Smooth muscle cell (in vitro differentiated cells): ENCODE results near the gene OSGIN1. TPM values are rescaled to one million over a fixed set of nuclear protein-coding genes. Genes with fewer than 3 reads are reported as not detected.

Experiments
- DNase-seq: peaks from one replicate; lab custom pipeline; 2025; ENCODE audit not compliant: unreplicated experiment; lab: John Stamatoyannopoulos, UW
- H2AFZ ChIP-seq: fragments of 200-600 bp; sonication (generic); 2 replicates; pipeline ENCODE4 v1.6.0; 2016; ENCODE audit warnings: antibody characterized with exemption, low read depth, mild to moderate bottlenecking
- H3F3A ChIP-seq: fragments of 200-600 bp; sonication (generic); 2 replicates; pipeline ENCODE4 v1.6.0; 2017; ENCODE audit warnings: antibody characterized with exemption, low read depth
- H3K27ac ChIP-seq: fragments of 200-600 bp; sonication (generic); 2 replicates; pipeline ENCODE4 v1.5.1; 2016; ENCODE audit warnings: low read depth, mild to moderate bottlenecking
- H3K27me3 ChIP-seq: fragments of 200-600 bp; sonication (generic); 2 replicates; pipeline ENCODE4 v1.6.1; 2016; ENCODE audit warnings: low read depth, mild to moderate bottlenecking
- H3K36me3 ChIP-seq: fragments of 200-600 bp; sonication (generic); 2 replicates; pipeline ENCODE4 v1.5.1; 2016; ENCODE audit warnings: low read depth
- H3K4me1 ChIP-seq: fragments of 200-600 bp; sonication (generic); 2 replicates; pipeline ENCODE4 v1.5.1; 2016; ENCODE audit warnings: low read depth
- H3K4me2 ChIP-seq: fragments of 200-600 bp; sonication (generic); 2 replicates; pipeline ENCODE4 v1.6.0; 2016; ENCODE audit warnings: mild to moderate bottlenecking
- H3K4me3 ChIP-seq: fragments of 200-600 bp; sonication (generic); 2 replicates; pipeline ENCODE4 v1.5.1; 2016; ENCODE audit warnings: mild to moderate bottlenecking
- H3K79me2 ChIP-seq: fragments of 200-600 bp; sonication (generic); 2 replicates; pipeline ENCODE4 v1.6.0; 2016; ENCODE audit warnings: low read depth, mild to moderate bottlenecking
- H3K9ac ChIP-seq: fragments of 200-600 bp; sonication (generic); 2 replicates; pipeline ENCODE4 v1.6.0; 2016; ENCODE audit warnings: low read depth
- H3K9me3 ChIP-seq: fragments of 200-600 bp; sonication (generic); replicated peaks from 2 replicates; pipeline ENCODE4 v1.5.1; 2016; ENCODE audit warnings: low read depth
- H4K20me1 ChIP-seq: fragments of 200-600 bp; sonication (generic); 2 replicates; pipeline ENCODE4 v1.6.0; 2016; ENCODE audit warnings: low read depth
- CTCF ChIP-seq: fragments of 200-600 bp; sonication (generic); IDR thresholded peaks from 2 replicates; pipeline ENCODE4 v1.5.1; 2017; ENCODE audit warnings: borderline replicate concordance, mild to moderate bottlenecking, antibody characterized with exemption; ENCODE audit not compliant: insufficient read depth, poor library complexity, severe bottlenecking
- WGBS: methylation state at CpG from one replicate; pipeline ENCODE4 v1.1.7; 2016; ENCODE audit warnings: low lambda C conversion rate; 5-methylcytosine and 5-hydroxymethylcytosine counted together
- polyA plus RNA-seq: library from polyadenylated mRNA; unstranded; fragments of >200 nt; fragmentation: Nextera tagmentation; extraction: Ambion mirVana; gene quantifications from 2 replicates; pipeline ENCODE4 v1.2.1, GENCODE V29; 2016
- total RNA-seq: library from RNA; depleted of rRNA; stranded (reverse); fragments of >200 nt; gene quantifications from 2 replicates; pipeline ENCODE4 v1.2.3, GENCODE V29; 2014

The OSGIN1 gene
- total and polyA plus RNA-seq, 2 experiments from 2014 or later = 8.9 to 12.4 TPM

- Histone ChIP-seq H3K79me2 (no peaks in the 10 kb centered on the region), H3K4me1 (no peaks in the 10 kb centered on the region), H3K9ac (no peak overlapping the region), H3K4me3 (no peak overlapping the region), H4K20me1 (peaks cover 6% of the 10 kb centered on the region), H3F3A (no peaks in the 10 kb centered on the region), H3K27me3 (no peaks in the 10 kb centered on the region), H2AFZ (no peak overlapping the region), H3K36me3 (no peaks in the 10 kb centered on the region), H3K9me3 (no peaks in the 10 kb centered on the region), H3K27ac (no peak overlapping the region), H3K4me2 (no peak overlapping the region)
- WGBS = 96% methylated on average over 28 of the region's 29 CpGs
- TF ChIP-seq CTCF = no peak
- no peak for DNase-seq
Observed at GRCh38 chr16:83960521-83961249, 7.6 kb downstream of the OSGIN1 start.

GRCh38 chr16:83961591-83961990, 8.6 kb downstream of the OSGIN1 start:
- no peak for TF ChIP-seq CTCF
- peaks cover 6% of the 10 kb centered on the region for H4K20me1 ChIP-seq
- 96% methylated on average over 5 of the region's 5 CpGs for WGBS
- H3K79me2 ChIP-seq = no peaks in the 10 kb centered on the region
- no peaks in the 10 kb centered on the region for H3K4me1 ChIP-seq
- no peak overlapping the region for H3K4me3 ChIP-seq
- DNase-seq = no peak
- H3K27me3 ChIP-seq = no peaks in the 10 kb centered on the region
- no peak overlapping the region for H3K9ac ChIP-seq
- H3K9me3 ChIP-seq = no peaks in the 10 kb centered on the region
- H3K36me3 ChIP-seq = no peaks in the 10 kb centered on the region
- H3F3A ChIP-seq = no peaks in the 10 kb centered on the region
- H3K27ac ChIP-seq = no peak overlapping the region
- no peak overlapping the region for H3K4me2 ChIP-seq
- no peak overlapping the region for H2AFZ ChIP-seq

- H3K36me3 ChIP-seq = no peaks in the 10 kb centered on the region
- WGBS = 88% methylated on average over 22 of the region's 22 CpGs
- no peak for TF ChIP-seq CTCF
Observed at GRCh38 chr16:83963277-83964119, 10.5 kb downstream of the OSGIN1 start.

More at GRCh38 chr16:83963277-83964119, 10.5 kb downstream of the OSGIN1 start:
- no peaks in the 10 kb centered on the region for H3K79me2 ChIP-seq
- no peak overlapping the region for H3K9ac ChIP-seq
- no peaks in the 10 kb centered on the region for H3K9me3 ChIP-seq
- no peak overlapping the region for H2AFZ ChIP-seq
- no peaks in the 10 kb centered on the region for H3F3A ChIP-seq
- no peak overlapping the region for H3K4me3 ChIP-seq
- DNase-seq = no peak
- H4K20me1 ChIP-seq = no peaks in the 10 kb centered on the region
- no peak overlapping the region for H3K4me2 ChIP-seq
- no peaks in the 10 kb centered on the region for H3K27me3 ChIP-seq
- no peak overlapping the region for H3K27ac ChIP-seq
- H3K4me1 ChIP-seq = no peaks in the 10 kb centered on the region
